ENCODE data around the gene ABCC8. TPM values are rescaled to one million over a fixed set of nuclear protein-coding genes. Genes with fewer than 3 reads are reported as not detected.

ABCC8 gene
- polyA plus RNA-seq, 3 donors = 1.8 to 2.8 (median 2.7) TPM

GRCh38 chr11:17347676-17348075 lies 129.0 kb downstream of the ABCC8 start:
- no peak for DNase-seq (ENCODE audit: extremely low read depth in 1 of 11, low read depth in 9 of 11, low spot score in 4 of 11)

- no peak for DNase-seq (ENCODE audit: extremely low read depth in 1 of 11, low read depth in 9 of 11, low spot score in 4 of 11)
Measured at GRCh38 chr11:17343907-17344306, 132.7 kb downstream of the ABCC8 start.

- DNase-seq (ENCODE audit: extremely low read depth in 1 of 11, low read depth in 9 of 11, low spot score in 4 of 11) = no peak
Measured at GRCh38 chr11:17343257-17343656, 133.4 kb downstream of the ABCC8 start.

Other genes with a start within 250 kb of the ABCC8 start
- gene NUCB2, start 200.1 kb downstream of the ABCC8 start, polyA plus RNA-seq (ENCODE audit: insufficient read length in 3 of 3) = 10 to 100 TPM; 73.3 to 82.5 (median 75.3) TPM
- 1 to 10 TPM; 1.4 to 2.0 (median 1.9) TPM for gene NCR3LG1, start 125.0 kb downstream of the ABCC8 start, polyA plus RNA-seq (ENCODE audit: insufficient read length in 3 of 3)
- gene KCNJ11, start 88.2 kb downstream of the ABCC8 start, polyA plus RNA-seq (ENCODE audit: insufficient read length in 3 of 3) = 1 to 10 TPM; 2.1 to 3.3 (median 3.1) TPM
- 10 to 100 TPM; 63.8 to 89.3 (median 78.9) TPM for gene USH1C, start 67.6 kb upstream of the ABCC8 start, polyA plus RNA-seq (ENCODE audit: insufficient read length in 3 of 3)
- under 1 TPM; 0.27 to 0.42 (median 0.36) TPM for gene OTOG, start 70.4 kb upstream of the ABCC8 start, polyA plus RNA-seq (ENCODE audit: insufficient read length in 3 of 3)
- gene MYOD1, start 242.7 kb upstream of the ABCC8 start, polyA plus RNA-seq (ENCODE audit: insufficient read length in 3 of 3) = not detected